ENCODE data around the gene ERAS. TPM values are rescaled to one million over a fixed set of nuclear protein-coding genes. Genes with fewer than 3 reads are reported as not detected.

Gene ERAS
- total RNA-seq, 1 experiment from 2014 or later: 0.23 TPM

DNA sequence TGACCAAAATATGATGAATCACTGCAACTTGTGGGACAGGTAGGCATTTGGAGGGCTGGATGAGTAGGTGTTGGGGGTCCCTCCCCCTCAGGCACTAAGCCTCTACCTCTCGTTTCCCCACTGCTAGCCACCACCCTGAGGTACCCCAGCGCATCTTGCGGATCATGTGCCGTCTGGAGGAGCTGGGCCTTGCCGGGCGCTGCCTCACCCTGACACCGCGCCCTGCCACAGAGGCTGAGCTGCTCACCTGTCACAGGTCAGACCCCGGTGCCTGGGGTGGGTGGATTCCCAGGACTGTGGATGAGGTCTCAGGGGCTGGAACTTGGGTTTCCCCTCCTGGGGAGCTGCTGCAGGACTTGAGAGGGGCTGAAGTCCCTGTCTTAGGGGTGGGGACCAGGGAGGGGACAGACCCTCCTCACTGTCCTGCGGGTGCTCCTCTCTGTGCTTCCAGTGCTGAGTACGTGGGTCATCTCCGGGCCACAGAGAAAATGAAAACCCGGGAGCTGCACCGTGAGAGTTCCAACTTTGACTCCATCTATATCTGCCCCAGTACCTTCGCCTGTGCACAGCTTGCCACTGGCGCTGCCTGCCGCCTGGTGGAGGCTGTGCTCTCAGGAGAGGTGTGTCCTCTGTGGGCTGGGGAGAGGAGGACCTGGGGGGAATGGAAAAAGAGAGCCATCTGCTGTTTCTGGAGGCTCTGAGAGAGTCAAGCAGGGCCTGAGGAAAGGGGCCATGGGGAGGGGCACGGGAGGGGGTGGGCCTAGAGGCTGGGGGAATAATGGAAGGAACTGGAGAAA is 10.1 kb upstream of the ERAS start:
- H3K4me3 ChIP-seq (ENCODE audit: low read depth in 2 of 2, low read length in 2 of 2): no peak overlapping the region
- CTCF ChIA-PET: no interaction called here
- BruUV-seq (replicated peaks): no TSS peak

DNA sequence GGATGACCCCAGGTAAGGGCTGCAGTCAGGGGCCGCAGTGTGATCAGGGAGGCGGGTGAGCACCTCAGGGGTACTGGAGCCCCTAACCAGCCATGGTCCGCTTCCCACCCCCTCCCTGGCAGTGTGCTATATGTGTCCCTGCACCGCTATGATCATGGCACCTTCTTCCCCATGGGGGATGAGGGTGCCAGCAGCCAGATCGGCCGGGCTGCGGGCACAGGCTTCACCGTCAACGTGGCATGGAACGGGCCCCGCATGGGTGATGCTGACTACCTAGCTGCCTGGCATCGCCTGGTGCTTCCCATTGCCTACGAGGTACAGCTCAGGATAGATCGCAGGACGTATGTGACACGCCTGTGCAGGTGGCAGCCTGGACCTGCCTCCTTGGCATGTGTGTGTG is 8.2 kb upstream of the ERAS start:
- POLR2A ChIA-PET: no interaction called here
- TF ChIP-seq SIN3A (IDR thresholded peaks at IDR 0.05; ENCODE audit: borderline replicate concordance, insufficient read depth, low read depth, low read length): no peak
- TF ChIP-seq REST (IDR thresholded peaks at IDR 0.05; ENCODE audit: insufficient read depth in 1 of 2, low read depth in 2 of 2, low read length in 1 of 2): no peak
- TF ChIP-seq POLR2AphosphoS5 (IDR thresholded peaks at IDR 0.05; ENCODE audit: low read depth, low read length): no peak
- TF ChIP-seq TCF7L2 (IDR thresholded peaks at IDR 0.05; ENCODE audit: low read depth, low read length): no peak
- TF ChIP-seq, protein P1, sequence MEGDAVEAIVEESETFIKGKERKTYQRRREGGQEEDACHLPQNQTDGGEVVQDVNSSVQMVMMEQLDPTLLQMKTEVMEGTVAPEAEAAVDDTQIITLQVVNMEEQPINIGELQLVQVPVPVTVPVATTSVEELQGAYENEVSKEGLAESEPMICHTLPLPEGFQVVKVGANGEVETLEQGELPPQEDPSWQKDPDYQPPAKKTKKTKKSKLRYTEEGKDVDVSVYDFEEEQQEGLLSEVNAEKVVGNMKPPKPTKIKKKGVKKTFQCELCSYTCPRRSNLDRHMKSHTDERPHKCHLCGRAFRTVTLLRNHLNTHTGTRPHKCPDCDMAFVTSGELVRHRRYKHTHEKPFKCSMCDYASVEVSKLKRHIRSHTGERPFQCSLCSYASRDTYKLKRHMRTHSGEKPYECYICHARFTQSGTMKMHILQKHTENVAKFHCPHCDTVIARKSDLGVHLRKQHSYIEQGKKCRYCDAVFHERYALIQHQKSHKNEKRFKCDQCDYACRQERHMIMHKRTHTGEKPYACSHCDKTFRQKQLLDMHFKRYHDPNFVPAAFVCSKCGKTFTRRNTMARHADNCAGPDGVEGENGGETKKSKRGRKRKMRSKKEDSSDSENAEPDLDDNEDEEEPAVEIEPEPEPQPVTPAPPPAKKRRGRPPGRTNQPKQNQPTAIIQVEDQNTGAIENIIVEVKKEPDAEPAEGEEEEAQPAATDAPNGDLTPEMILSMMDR (IDR thresholded peaks at IDR 0.05): no peak
- Histone ChIP-seq H3K4me3 (ENCODE audit: low read depth in 2 of 2, low read length in 2 of 2) (no peak overlapping the region), H3K9me3 (ENCODE audit: control insufficient read depth, insufficient read depth, low read depth, low read length) (no peaks in the 10 kb centered on the region), H3K27me3 (ENCODE audit: control insufficient read depth, insufficient read depth, low read length) (no peaks in the 10 kb centered on the region), H3K36me3 (ENCODE audit: control insufficient read depth, insufficient read depth, low read length) (no peaks in the 10 kb centered on the region; the same call in 1 of the 2 replicates), H3K4me1 (ENCODE audit: control insufficient read depth, insufficient read depth, low read length) (no peaks in the 10 kb centered on the region), H3K27ac (ENCODE audit: low read length) (no peak overlapping the region)
- in situ Hi-C loops (cut with HindIII; ENCODE audit: low pct_unique_long_range_greater_than_20kb, low sequenced_read_pairs): no loop called here
- DNase-seq (ENCODE audit: low read depth, low spot score) (no peak), ATAC-seq (no peak)
- BruUV-seq (replicated peaks): no TSS peak
- CTCF ChIA-PET: no interaction called here
- intact Hi-C loops (cut with micrococcal nuclease; ENCODE audit: unreplicated experiment): no loop called here

More for the DNA sequence above, 10.1 kb upstream of the ERAS start:
- Histone ChIP-seq H3K4me1 (ENCODE audit: control insufficient read depth, insufficient read depth, low read length) (no peaks in the 10 kb centered on the region), H3K27ac (ENCODE audit: low read length) (no peak overlapping the region), H3K27me3 (ENCODE audit: control insufficient read depth, insufficient read depth, low read length) (no peaks in the 10 kb centered on the region), H3K36me3 (ENCODE audit: control insufficient read depth, insufficient read depth, low read length) (no peaks in the 10 kb centered on the region; the same call in 1 of the 2 replicates), H3K9me3 (ENCODE audit: control insufficient read depth, insufficient read depth, low read depth, low read length) (no peaks in the 10 kb centered on the region)
- no peak for TF ChIP-seq REST (IDR thresholded peaks at IDR 0.05; ENCODE audit: insufficient read depth in 1 of 2, low read depth in 2 of 2, low read length in 1 of 2)
- TF ChIP-seq, protein P1 (IDR thresholded peaks at IDR 0.05): no peak
- no peak for TF ChIP-seq TCF7L2 (IDR thresholded peaks at IDR 0.05; ENCODE audit: low read depth, low read length)
- no peak for TF ChIP-seq POLR2AphosphoS5 (IDR thresholded peaks at IDR 0.05; ENCODE audit: low read depth, low read length)
- TF ChIP-seq SIN3A (IDR thresholded peaks at IDR 0.05; ENCODE audit: borderline replicate concordance, insufficient read depth, low read depth, low read length): no peak
- DNase-seq (ENCODE audit: low read depth, low spot score) (no peak), ATAC-seq (0 out of 2 replicates have a peak, but pooled peaks have one; percentile 36)
- POLR2A ChIA-PET: interaction anchor here (0.7 kb wide), 1 partner anchor 14 kb away, joined by 13 read pairs; the partner anchor contains the start of gene HDAC6
- in situ Hi-C loops (cut with HindIII; ENCODE audit: low pct_unique_long_range_greater_than_20kb, low sequenced_read_pairs): no loop called here
- intact Hi-C loops (cut with micrococcal nuclease; ENCODE audit: unreplicated experiment): no loop called here

All from Panc1 (cell line).